ENCODE measurements around the gene SLC47A1.
A peak's percentile ranks its signal among the peaks of the same experiment; 100 is the strongest.
"Not testable (repeated sequence)": the region's sequence is repeated elsewhere in the genome, so short reads cannot be mapped to it uniquely, and the experiment has no call there.

The SLC47A1 gene

GRCh38 chr17:19533718-19534561 is at the start of gene SLC47A1:
Gene SLC47A1 (plus strand): TSS chr17:19533854. CDS start chr17:19533940, 86 bp downstream.
- DNase-seq, result peak; percentile 1

GRCh38 chr17:19485800-19486340 is 47.8 kb upstream of the SLC47A1 start:
- DNase-seq, result no peak

- DNase-seq, result no peak
Measured at GRCh38 chr17:19486351-19487023, 47.2 kb upstream of the SLC47A1 start.

GRCh38 chr17:19487024-19487600 is 46.5 kb upstream of the SLC47A1 start:
- DNase-seq, result no peak

GRCh38 chr17:19492141-19492540 is 41.5 kb upstream of the SLC47A1 start:
- no peak for DNase-seq

- no peak for DNase-seq
Measured at GRCh38 chr17:19494961-19495806, 38.5 kb upstream of the SLC47A1 start.

GRCh38 chr17:19495828-19496528 is 37.7 kb upstream of the SLC47A1 start:
- no peak for DNase-seq

GRCh38 chr17:19497624-19498023 is 36.0 kb upstream of the SLC47A1 start:
- DNase-seq, result no peak

GRCh38 chr17:19501219-19501618 is 32.4 kb upstream of the SLC47A1 start:
- no peak for DNase-seq

GRCh38 chr17:19502517-19502916 is 31.1 kb upstream of the SLC47A1 start:
- peak; percentile 12 for DNase-seq

GRCh38 chr17:19505561-19505960 is 28.1 kb upstream of the SLC47A1 start:
- not testable (repeated sequence) for DNase-seq

- DNase-seq, result peak; percentile 85
Measured at GRCh38 chr17:19507775-19508576, 25.7 kb upstream of the SLC47A1 start.

GRCh38 chr17:19508577-19508867 is 25.1 kb upstream of the SLC47A1 start:
- DNase-seq, result no peak

GRCh38 chr17:19509281-19509852 is 24.3 kb upstream of the SLC47A1 start:
- DNase-seq, result not testable (repeated sequence)

- no peak for DNase-seq
Measured at GRCh38 chr17:19510903-19511302, 22.8 kb upstream of the SLC47A1 start.

GRCh38 chr17:19513897-19514488 is 19.7 kb upstream of the SLC47A1 start:
- DNase-seq, result peak; percentile 68

- no peak for DNase-seq
Measured at GRCh38 chr17:19517699-19518098, 16.0 kb upstream of the SLC47A1 start.

- DNase-seq, result not testable (repeated sequence)
Measured at GRCh38 chr17:19519388-19520291, 14.0 kb upstream of the SLC47A1 start.

- no peak for DNase-seq
Measured at GRCh38 chr17:19520641-19521040, 13.0 kb upstream of the SLC47A1 start.

All from activated CD4-positive, alpha-beta T cell treated with anti-CD3 and anti-CD28 coated beads, Interleukin-2, amount 50 U/mL, for 1 hour (primary cell).